ENCODE data around the gene ZNF888. TPM values are rescaled to one million over a fixed set of nuclear protein-coding genes. Genes with fewer than 3 reads are reported as not detected.

The ZNF888 gene
- total RNA-seq, 1 donor from 2014 or later = 9.1 TPM

DNA sequence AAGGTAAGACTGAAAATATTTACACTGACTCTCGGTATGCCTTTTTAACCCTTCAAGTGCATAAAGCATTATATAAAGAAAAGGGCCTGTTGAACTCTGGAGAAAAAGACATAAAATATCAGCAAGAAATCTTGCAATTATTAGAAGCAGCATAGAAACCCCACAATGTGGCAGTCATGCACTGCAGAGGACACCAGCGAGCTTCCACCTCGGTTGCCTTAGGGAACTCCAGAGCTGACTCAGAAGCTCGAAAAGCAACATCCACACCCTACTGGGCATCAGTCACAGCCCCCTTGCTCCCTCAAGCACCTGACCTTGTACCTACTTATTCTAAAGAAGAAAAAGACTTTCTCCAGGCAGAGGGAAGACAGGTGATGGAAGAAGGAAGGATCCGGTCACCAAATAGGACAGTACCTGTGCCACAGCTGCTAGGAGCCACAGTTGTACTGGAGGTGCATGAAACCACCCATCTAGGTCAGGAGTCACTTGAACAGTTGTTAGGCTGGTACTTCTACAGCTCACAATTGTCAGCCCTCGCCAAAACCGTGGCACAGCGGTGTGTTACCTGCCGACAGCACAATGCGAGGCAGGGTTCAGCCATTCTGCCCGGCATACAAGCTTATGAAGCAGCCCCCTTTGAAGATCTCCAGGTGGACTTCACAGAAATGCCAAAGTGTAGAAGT is 36.5 kb upstream of the ZNF888 start:
- DNase-seq (no peak), ATAC-seq (no peak)
- intact Hi-C loops (cut with DNase I) = no loop called here
- Histone ChIP-seq H3K36me3 (peaks cover 20% of the 10 kb centered on the region), H3K27ac (no peak overlapping the region), H3K4me1 (peaks cover 18% of the 10 kb centered on the region), H3K27me3 (no peaks in the 10 kb centered on the region), H3K4me3 (no peak overlapping the region), H3K9me3 (no peaks in the 10 kb centered on the region)
- TF ChIP-seq, protein P1, sequence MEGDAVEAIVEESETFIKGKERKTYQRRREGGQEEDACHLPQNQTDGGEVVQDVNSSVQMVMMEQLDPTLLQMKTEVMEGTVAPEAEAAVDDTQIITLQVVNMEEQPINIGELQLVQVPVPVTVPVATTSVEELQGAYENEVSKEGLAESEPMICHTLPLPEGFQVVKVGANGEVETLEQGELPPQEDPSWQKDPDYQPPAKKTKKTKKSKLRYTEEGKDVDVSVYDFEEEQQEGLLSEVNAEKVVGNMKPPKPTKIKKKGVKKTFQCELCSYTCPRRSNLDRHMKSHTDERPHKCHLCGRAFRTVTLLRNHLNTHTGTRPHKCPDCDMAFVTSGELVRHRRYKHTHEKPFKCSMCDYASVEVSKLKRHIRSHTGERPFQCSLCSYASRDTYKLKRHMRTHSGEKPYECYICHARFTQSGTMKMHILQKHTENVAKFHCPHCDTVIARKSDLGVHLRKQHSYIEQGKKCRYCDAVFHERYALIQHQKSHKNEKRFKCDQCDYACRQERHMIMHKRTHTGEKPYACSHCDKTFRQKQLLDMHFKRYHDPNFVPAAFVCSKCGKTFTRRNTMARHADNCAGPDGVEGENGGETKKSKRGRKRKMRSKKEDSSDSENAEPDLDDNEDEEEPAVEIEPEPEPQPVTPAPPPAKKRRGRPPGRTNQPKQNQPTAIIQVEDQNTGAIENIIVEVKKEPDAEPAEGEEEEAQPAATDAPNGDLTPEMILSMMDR (IDR thresholded peaks at IDR 0.05) = no peak

DNA sequence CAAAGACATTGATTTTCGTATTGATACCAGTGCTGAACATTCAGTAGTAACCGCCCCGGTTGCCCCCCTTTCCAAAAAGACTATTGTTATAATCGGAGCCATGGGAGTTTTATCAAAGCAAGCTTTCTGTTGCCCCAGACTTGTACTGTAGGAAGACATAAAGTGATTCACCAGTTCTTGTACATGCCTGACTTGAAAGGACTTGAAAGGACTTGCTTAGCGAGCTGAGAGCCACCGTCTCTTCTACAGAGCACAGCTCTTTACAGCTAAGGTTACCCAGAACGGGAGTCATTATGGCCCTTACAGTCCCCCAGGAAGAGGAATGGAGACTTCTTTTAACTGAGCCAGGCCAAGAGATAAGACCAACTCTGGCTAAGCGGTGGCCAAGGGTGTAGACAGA is 34.4 kb upstream of the ZNF888 start:
- intact Hi-C loops (cut with DNase I) = no loop called here
- TF ChIP-seq, protein P1 (IDR thresholded peaks at IDR 0.05) = no peak
- no peak for ATAC-seq
- H3K27ac ChIP-seq = no peak overlapping the region
- no peak overlapping the region for H3K4me3 ChIP-seq
- H3K9me3 ChIP-seq = no peaks in the 10 kb centered on the region
- H3K4me1 ChIP-seq = peaks cover 9% of the 10 kb centered on the region
- no peak for DNase-seq
- peaks cover 35% of the 10 kb centered on the region for H3K36me3 ChIP-seq
- no peaks in the 10 kb centered on the region for H3K27me3 ChIP-seq

DNA sequence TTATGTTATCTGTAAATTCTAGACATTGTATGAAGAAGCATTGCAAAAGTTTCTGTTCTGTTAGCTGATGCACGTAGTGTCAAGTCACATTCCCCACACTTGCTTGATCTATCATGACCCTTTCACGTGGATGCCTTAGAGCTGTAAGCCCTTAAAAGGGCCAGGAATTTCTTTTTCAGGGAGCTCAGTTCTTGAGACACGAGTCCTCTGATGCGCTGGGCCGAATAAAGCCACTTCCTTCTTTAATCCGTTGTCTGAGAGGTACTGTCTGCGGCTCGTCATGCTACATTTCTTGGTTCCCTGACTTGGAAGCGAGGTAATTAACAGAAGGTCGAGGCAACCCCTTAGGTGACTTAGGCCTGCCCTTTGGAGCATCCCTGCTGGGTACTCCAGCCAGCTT is 33.7 kb upstream of the ZNF888 start:
- ATAC-seq (no peak), DNase-seq (no peak)
- no peak overlapping the region for H3K4me3 ChIP-seq
- peaks cover 42% of the 10 kb centered on the region for H3K36me3 ChIP-seq
- no peaks in the 10 kb centered on the region for H3K9me3 ChIP-seq
- intact Hi-C loops (cut with DNase I) = no loop called here
- no peaks in the 10 kb centered on the region for H3K27me3 ChIP-seq
- TF ChIP-seq, protein P1 (IDR thresholded peaks at IDR 0.05) = no peak
- no peak overlapping the region for H3K27ac ChIP-seq
- H3K4me1 ChIP-seq = peaks cover 9% of the 10 kb centered on the region

DNA sequence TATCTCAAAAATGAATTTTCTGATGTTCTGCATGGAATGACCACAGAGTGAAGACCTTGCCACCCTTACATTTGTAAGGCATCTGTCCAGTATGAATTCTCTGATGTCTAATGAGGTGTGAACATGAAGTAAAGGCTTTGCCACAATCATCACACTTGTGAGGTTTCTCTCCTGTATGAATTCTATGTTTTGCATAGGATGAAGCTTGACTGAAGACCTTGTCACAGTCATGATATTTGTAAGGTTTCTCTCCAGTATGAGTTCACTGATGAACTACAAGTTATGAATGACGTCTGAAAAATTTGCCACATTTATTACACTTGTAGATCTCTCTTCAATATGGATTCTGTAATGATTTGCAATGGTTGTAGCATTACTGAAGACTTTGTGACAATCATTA is 26.2 kb upstream of the ZNF888 start:
- TF ChIP-seq, protein P1 (IDR thresholded peaks at IDR 0.05) = no peak
- Histone ChIP-seq H3K4me3 (no peak overlapping the region), H3K4me1 (no peaks in the 10 kb centered on the region), H3K27me3 (no peaks in the 10 kb centered on the region), H3K9me3 (peaks cover 35% of the 10 kb centered on the region), H3K27ac (no peak overlapping the region), H3K36me3 (peaks cover 33% of the 10 kb centered on the region)
- ATAC-seq (no peak), DNase-seq (no peak)
- intact Hi-C loops (cut with DNase I) = no loop called here

DNA sequence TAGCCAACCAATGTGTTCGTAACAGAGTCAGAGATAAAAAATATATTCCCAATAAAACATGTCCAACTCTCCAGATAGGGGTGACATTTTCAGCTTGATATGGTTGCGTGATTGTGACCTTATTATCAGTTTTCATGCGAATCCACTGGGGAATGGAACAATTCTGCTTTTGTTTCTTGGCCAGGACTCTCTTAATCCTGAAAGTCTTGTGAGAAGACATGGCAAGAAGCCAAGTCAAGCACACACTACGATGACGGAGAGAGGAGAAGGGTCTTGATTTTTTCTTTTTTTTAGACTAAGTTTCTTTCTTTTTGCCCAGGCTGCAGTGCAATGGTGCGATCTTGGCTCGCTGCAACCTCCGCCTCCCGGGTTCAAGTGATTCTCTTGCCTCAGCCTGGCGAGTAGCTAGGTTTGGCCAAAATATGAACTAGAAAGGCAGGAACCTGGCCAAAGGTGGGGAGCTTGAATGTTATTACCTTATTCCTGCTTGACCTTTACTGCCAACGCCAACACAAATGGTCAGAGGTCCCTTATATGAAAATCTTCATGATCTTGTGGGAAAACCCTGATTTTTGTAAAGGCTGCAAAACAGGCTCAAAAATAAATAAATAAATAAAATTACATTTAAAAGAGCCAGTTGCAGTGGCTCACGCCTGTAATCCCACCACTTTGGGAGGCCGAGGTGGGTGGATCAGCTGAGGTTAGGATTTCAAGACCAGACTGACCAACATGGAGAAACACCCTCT is 25.0 kb upstream of the ZNF888 start:
- H3K4me1 ChIP-seq = peaks cover 2% of the 10 kb centered on the region
- peaks cover 35% of the 10 kb centered on the region for H3K9me3 ChIP-seq
- no peak overlapping the region for H3K27ac ChIP-seq
- H3K36me3 ChIP-seq = peaks cover 26% of the 10 kb centered on the region
- TF ChIP-seq, protein P1 (IDR thresholded peaks at IDR 0.05) = no peak
- ATAC-seq (no peak), DNase-seq (no peak)
- no peaks in the 10 kb centered on the region for H3K27me3 ChIP-seq
- intact Hi-C loops (cut with DNase I) = no loop called here
- H3K4me3 ChIP-seq = no peak overlapping the region
